HUES48 (cell line): Measurements from ENCODE around the gene SIMC1.
"Not testable (repeated sequence)": the region's sequence is repeated elsewhere in the genome, so short reads cannot be mapped to it uniquely, and the experiment has no call there.

ENCODE experiments used
- H3K27ac ChIP-seq: one replicate; pipeline ENCODE4 v1.7.0; 2013; ENCODE audit warnings: low read depth, low read length, inconsistent platforms
- H3K27me3 ChIP-seq: 2 replicates; pipeline ENCODE4 v1.6.1; 2013; ENCODE audit warnings: mild to moderate bottlenecking, low read length; ENCODE audit not compliant: control insufficient read depth, insufficient read depth
- H3K36me3 ChIP-seq: 2 replicates; pipeline ENCODE4 v1.6.1; 2013; ENCODE audit warnings: low read length; ENCODE audit not compliant: control insufficient read depth, insufficient read depth
- H3K4me1 ChIP-seq: 2 replicates; pipeline ENCODE4 v1.6.1; 2013; ENCODE audit warnings: mild to moderate bottlenecking, low read length; ENCODE audit not compliant: control insufficient read depth, insufficient read depth
- H3K4me3 ChIP-seq: 2 replicates; pipeline ENCODE4 v1.5.1; 2013; ENCODE audit warnings: mild to moderate bottlenecking, low read depth, low read length
- H3K9ac ChIP-seq: 2 replicates; pipeline ENCODE4 v1.6.1; 2013; ENCODE audit warnings: mild to moderate bottlenecking, low read depth, low read length, moderate library complexity
- H3K9me3 ChIP-seq: 2 replicates; pipeline ENCODE4 v1.6.1; 2013; ENCODE audit warnings: low read length; ENCODE audit not compliant: control insufficient read depth, insufficient read depth

The SIMC1 gene

GRCh38 chr5:176237971-176238644 is at the start of gene SIMC1:
Gene SIMC1, plus strand, starts transcription at chr5:176238424. Its CDS starts 85 bp downstream, at chr5:176238509.
- not testable (repeated sequence) for H3K9ac ChIP-seq, H3K27ac ChIP-seq
- peak within 1 kb of the TSS; percentile 41; the same call in 1 of the 2 replicates for H3K4me3 ChIP-seq

GRCh38 chr5:176188506-176189193 is 49.6 kb upstream of the SIMC1 start:
- Histone ChIP-seq H3K4me3 (no peak overlapping the region), H3K27ac (no peak overlapping the region), H3K27me3 (peaks cover 10% of the 10 kb centered on the region), H3K9ac (no peak overlapping the region), H3K4me1 (peaks cover 3% of the 10 kb centered on the region; the same call in 1 of the 2 replicates), H3K36me3 (no peaks in the 10 kb centered on the region), H3K9me3 (no peaks in the 10 kb centered on the region)

More at GRCh38 chr5:176237971-176238644, at the start of gene SIMC1:
- not testable (repeated sequence) for H3K27me3 ChIP-seq, H3K9me3 ChIP-seq, H3K4me1 ChIP-seq, H3K36me3 ChIP-seq

- no peaks in the 10 kb centered on the region for H3K4me1 ChIP-seq
- H3K27ac ChIP-seq: no peak overlapping the region
- H3K4me3 ChIP-seq: no peak overlapping the region
- no peaks in the 10 kb centered on the region for H3K36me3 ChIP-seq
- H3K27me3 ChIP-seq: peaks cover 18% of the 10 kb centered on the region
- no peak overlapping the region for H3K9ac ChIP-seq
- H3K9me3 ChIP-seq: no peaks in the 10 kb centered on the region
Measured at GRCh38 chr5:176189857-176190256, 48.4 kb upstream of the SIMC1 start.

DNA sequence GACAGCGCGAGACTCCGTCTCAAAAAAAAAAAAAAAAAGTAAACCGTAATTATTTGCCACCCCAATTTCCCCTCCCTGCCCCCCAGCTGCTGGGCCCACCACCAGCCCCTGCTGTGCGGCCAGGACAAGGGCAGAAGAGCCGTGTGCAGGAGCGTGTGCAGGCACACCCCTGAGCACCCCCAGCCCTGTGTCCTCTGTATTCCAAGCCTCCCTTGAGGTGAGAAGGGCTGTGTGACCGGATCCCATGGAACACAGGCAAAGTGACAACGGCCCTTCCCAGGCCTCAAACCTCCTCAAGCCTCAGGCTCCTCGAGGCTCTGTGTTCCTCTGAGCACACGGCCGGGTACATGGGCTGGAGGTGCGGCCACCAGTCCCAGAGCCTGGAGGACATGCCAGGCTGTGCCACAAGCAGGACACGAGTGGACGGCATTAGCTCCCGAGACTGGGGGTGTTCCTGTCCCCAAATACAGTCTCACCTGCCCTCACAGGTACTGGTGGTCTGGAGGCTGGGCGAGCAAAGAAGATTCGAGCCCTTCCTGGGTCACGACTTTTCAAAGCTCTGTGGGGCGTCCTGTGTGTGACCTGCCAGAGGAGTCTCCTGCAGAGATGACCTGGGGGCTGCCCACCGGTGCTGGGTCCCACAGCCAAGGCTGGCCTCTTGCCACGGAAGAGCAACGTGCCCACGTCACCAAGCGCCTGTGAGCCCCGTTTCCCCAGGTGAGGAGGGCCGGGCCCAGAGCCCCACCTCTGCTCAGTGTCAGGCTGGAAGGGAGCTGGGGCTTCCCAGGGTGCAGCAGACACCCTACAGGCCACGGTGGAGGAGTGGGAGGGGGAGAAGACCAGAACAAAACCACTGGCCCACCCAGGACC is 47.1 kb upstream of the SIMC1 start:
- H3K9ac ChIP-seq: no peak overlapping the region
- H3K4me3 ChIP-seq: no peak overlapping the region
- H3K27ac ChIP-seq: no peak overlapping the region

DNA sequence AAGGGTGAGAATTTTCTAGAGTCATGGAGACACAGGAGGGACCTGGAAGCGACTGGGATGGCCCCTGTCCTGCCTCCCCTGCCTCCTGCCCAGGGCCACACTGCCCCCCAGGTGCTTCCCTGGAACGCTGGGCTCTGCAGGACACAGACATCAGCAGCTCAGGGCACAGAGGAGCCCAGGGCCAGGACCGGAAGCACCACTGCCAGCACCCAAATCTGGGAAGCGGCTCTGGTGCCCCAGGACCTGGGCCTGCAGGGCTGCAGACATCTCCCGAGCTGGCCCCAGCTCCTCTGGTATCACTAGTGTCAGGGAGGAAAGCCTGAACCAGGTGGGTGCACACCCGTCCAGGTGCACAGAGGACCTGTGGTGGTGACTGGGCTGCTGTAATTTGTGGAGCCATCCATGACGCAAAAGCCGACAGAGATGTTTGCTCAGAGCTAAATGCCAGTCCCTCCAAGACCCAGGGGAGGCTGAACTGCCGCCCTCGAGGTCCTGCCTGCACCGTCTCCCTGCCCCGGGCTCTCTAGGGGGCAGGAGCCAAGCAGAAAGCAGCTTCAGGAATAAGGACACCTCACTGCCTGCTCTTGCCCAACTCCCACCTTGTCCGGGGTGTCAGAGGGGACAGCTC is 46.0 kb upstream of the SIMC1 start:
- Histone ChIP-seq H3K36me3 (no peaks in the 10 kb centered on the region), H3K27me3 (peaks cover 30% of the 10 kb centered on the region), H3K4me1 (no peaks in the 10 kb centered on the region), H3K9ac (no peak overlapping the region), H3K9me3 (no peaks in the 10 kb centered on the region), H3K4me3 (no peak overlapping the region), H3K27ac (no peak overlapping the region)

More for the DNA sequence above, 47.1 kb upstream of the SIMC1 start:
- H3K27me3 ChIP-seq: peaks cover 24% of the 10 kb centered on the region
- no peaks in the 10 kb centered on the region for H3K4me1 ChIP-seq
- no peaks in the 10 kb centered on the region for H3K9me3 ChIP-seq
- H3K36me3 ChIP-seq: no peaks in the 10 kb centered on the region

DNA sequence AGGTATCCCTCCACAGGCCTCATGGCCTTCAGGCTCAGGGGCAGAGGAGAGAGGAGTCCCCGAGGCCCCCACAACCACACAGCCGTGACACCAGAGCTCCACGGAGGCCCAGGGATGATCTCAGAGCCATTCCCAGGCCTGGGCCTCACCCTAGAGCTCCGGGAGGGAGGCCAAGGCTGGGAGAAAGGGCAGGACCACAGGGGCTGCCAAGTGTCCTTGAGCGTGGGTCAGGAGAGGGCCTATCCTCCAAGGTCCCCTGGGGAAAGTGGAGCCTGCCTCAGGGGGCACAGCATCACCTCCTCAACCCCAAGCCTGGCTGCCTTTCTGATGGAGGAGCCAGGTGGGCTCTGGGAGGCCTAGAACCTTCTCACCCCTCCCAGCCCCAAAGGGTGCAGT is 45.5 kb upstream of the SIMC1 start:
- not testable (repeated sequence) for H3K9ac ChIP-seq, H3K27ac ChIP-seq, H3K4me1 ChIP-seq, H3K9me3 ChIP-seq, H3K36me3 ChIP-seq, H3K4me3 ChIP-seq
- peaks cover 35% of the 10 kb centered on the region for H3K27me3 ChIP-seq

GRCh38 chr5:176193636-176194035 is 44.6 kb upstream of the SIMC1 start:
- H3K27me3 ChIP-seq: peaks cover 43% of the 10 kb centered on the region
- H3K27ac ChIP-seq, H3K36me3 ChIP-seq, H3K9me3 ChIP-seq, H3K4me3 ChIP-seq, H3K9ac ChIP-seq, H3K4me1 ChIP-seq: not testable (repeated sequence)

- peak overlapping the region; percentile 53; the same call in 1 of the 2 replicates for H3K4me3 ChIP-seq
- H3K9me3 ChIP-seq: not testable (repeated sequence)
Measured at GRCh38 chr5:176194238-176195083, 43.8 kb upstream of the SIMC1 start.

DNA sequence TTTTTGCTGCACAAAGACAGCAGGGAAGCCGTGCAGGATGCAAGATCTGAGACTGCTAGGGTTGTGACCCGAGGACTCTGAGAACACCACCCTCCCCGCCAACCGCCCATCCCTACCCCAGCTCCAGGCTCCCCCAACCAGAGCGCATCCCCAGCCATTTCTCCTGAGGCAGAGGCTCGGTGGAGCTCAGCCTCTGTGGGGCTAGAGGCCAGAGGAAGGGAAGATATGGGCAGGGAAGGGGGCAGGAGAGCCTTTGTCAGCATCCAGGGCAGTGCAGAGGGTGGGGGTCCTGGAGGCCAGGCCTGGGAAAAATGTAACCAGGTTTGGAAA is 43.2 kb upstream of the SIMC1 start:
- not testable (repeated sequence) for H3K9me3 ChIP-seq, H3K4me3 ChIP-seq

More at GRCh38 chr5:176194238-176195083, 43.8 kb upstream of the SIMC1 start:
- not testable (repeated sequence) for H3K9ac ChIP-seq, H3K36me3 ChIP-seq, H3K27ac ChIP-seq, H3K4me1 ChIP-seq
- peaks cover 51% of the 10 kb centered on the region for H3K27me3 ChIP-seq

DNA sequence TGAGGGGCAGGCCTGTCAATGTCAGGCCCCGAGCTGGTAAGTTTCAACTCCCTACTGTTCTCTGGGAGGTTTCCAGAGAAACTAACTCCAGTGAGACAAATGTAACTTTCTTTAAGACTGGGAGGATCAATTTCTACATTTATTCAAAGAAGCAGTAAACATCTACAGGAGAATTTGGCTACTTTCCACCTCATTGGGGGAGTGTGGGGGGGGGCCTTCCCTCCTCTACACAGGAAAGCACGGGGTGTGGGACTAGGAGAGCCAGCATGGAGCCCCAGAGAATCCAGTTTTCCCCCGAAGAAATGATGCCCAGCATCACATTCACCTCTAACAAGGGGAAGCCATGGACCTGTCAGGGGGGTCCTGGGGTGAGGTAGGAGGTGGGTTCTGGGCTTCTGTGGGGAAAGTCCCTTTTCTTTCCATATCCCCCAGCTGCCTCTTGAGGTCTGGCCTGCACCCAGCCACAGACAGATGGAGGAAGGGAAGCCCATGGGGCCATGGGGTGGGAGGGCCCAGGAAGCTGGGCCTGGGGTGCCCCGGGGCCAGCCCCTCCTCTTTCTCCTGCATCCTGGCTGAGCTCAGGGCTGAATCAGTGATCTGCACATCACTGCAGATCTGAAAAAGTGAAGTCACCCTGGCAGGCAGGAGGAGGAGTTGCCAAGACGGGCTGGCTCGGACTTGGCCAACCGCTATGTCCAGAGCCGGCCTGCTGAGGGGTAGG is 42.6 kb upstream of the SIMC1 start:
- peaks cover 61% of the 10 kb centered on the region for H3K27me3 ChIP-seq
- not testable (repeated sequence) for H3K9me3 ChIP-seq, H3K27ac ChIP-seq, H3K9ac ChIP-seq, H3K36me3 ChIP-seq, H3K4me3 ChIP-seq, H3K4me1 ChIP-seq

More for the DNA sequence above, 43.2 kb upstream of the SIMC1 start:
- not testable (repeated sequence) for H3K4me1 ChIP-seq, H3K36me3 ChIP-seq, H3K9ac ChIP-seq, H3K27ac ChIP-seq
- peaks cover 55% of the 10 kb centered on the region for H3K27me3 ChIP-seq
